Prostate gland (tissue), 2 donors: Measurements from ENCODE around the gene LANCL2. TPM values are rescaled to one million over a fixed set of nuclear protein-coding genes. Genes with fewer than 3 reads are reported as not detected.
"Not testable (repeated sequence)": the region's sequence is repeated elsewhere in the genome, so short reads cannot be mapped to it uniquely, and the experiment has no call there.

ENCODE experiments used
- DNase-seq: peaks from one replicate; pipeline ENCODE4 v3.0.0-alpha.2; 2019; ENCODE audit warnings: low spot score
- H3K27ac ChIP-seq, 2 donors: fragments of 200-600 bp; sonication (generic); 2 replicates each; pipeline ENCODE4 v1.5.1; 2017 to 2019
- H3K27me3 ChIP-seq: fragments of 200-600 bp; sonication (generic); replicated peaks from 2 replicates; pipeline ENCODE4 v1.5.1; 2019; ENCODE audit not compliant: insufficient read depth
- H3K36me3 ChIP-seq, 2 donors: fragments of 200-600 bp; sonication (generic); 1 replicate in 1 of 2; 2 replicates in 1 of 2; pipeline versions ENCODE4 v1.5.1 to v1.8.1; 2017 to 2019
- H3K4me1 ChIP-seq: fragments of 200-600 bp; sonication (generic); replicated peaks from 2 replicates; pipeline ENCODE4 v1.5.1; 2019
- H3K4me3 ChIP-seq, 2 donors: fragments of 200-600 bp; sonication (generic); 2 replicates each; pipeline ENCODE4 v1.5.1; 2017 to 2019
- H3K9me3 ChIP-seq: fragments of 200-600 bp; sonication (generic); 2 replicates; pipeline ENCODE4 v1.5.1; 2017
- CTCF ChIP-seq, 4 experiments: fragments of 200-600 bp in 2 of 4; fragments of 450-650 bp in 2 of 4; sonication (generic) in 2 of 4; IDR thresholded peaks; 1 replicate in 3 of 4; 2 replicates in 1 of 4; pipeline ENCODE4 v1.5.1; 2016 to 2019; ENCODE audit warnings: antibody characterized with exemption in 4 of 4, mild to moderate bottlenecking in 2 of 4, moderate library complexity in 2 of 4
- POLR2A ChIP-seq: fragments of 450-650 bp; IDR thresholded peaks from one replicate; pipeline ENCODE4 v1.6.1; 2016; ENCODE audit warnings: antibody characterized with exemption, mild to moderate bottlenecking
- POLR2AphosphoS5 ChIP-seq: sonication (generic); formaldehyde crosslinking; IDR thresholded peaks from one replicate; pipeline ENCODE4 v1.6.1; 2017; ENCODE audit warnings: antibody characterized with exemption
- WGBS: methylation state at CpG from one replicate; pipeline ENCODE4 v1.1.5; 2018; 5-methylcytosine and 5-hydroxymethylcytosine counted together
- intact Hi-C: fragments of 100-400 bp; cut with DNase I; formaldehyde crosslinking; loops from one replicate; pipeline ENCODE4 v1.14.2; 2022
- total RNA-seq, 2 donors: library from RNA; depleted of rRNA; stranded (reverse); fragments of >200 nt; gene quantifications; one replicate each; pipeline ENCODE4 v1.1.0, GENCODE V29; 2016

Gene LANCL2
- total RNA-seq, 2 donors from 2014 or later: 17.7 to 26.9 TPM

- Histone ChIP-seq H3K4me1 (no peaks in the 10 kb centered on the region), H3K27me3 (no peaks in the 10 kb centered on the region), H3K4me3 (no peak overlapping the region), H3K36me3 (no peaks in the 10 kb centered on the region), H3K27ac (no peak overlapping the region), H3K9me3 (no peaks in the 10 kb centered on the region)
- intact Hi-C loops: no loop called here
- WGBS: 89% methylated on average over 10 of the region's 11 CpGs
- TF ChIP-seq POLR2AphosphoS5 (no peak), CTCF (IDR thresholded peaks at IDR 0.05) (no peak)
- DNase-seq: no peak
Observed at GRCh38 chr7:55396233-55396785, 31.2 kb downstream of the LANCL2 start.

GRCh38 chr7:55397617-55398016 lies 32.5 kb downstream of the LANCL2 start:
- WGBS: 97% methylated on average over 3 of the region's 3 CpGs
- no peak for DNase-seq
- intact Hi-C loops: no loop called here
- TF ChIP-seq CTCF (IDR thresholded peaks at IDR 0.05) (no peak), POLR2A (no peak), POLR2AphosphoS5 (no peak)
- Histone ChIP-seq H3K4me1 (no peaks in the 10 kb centered on the region), H3K4me3 (no peak overlapping the region), H3K27me3 (no peaks in the 10 kb centered on the region), H3K27ac (no peak overlapping the region), H3K9me3 (no peaks in the 10 kb centered on the region), H3K36me3 (no peaks in the 10 kb centered on the region)

- Histone ChIP-seq H3K9me3 (no peaks in the 10 kb centered on the region), H3K4me3 (no peak overlapping the region), H3K27ac (no peak overlapping the region), H3K4me1 (no peaks in the 10 kb centered on the region), H3K36me3 (no peaks in the 10 kb centered on the region), H3K27me3 (no peaks in the 10 kb centered on the region)
- TF ChIP-seq POLR2A (no peak), POLR2AphosphoS5 (no peak), CTCF (IDR thresholded peaks at IDR 0.05) (no peak)
- WGBS: 77% methylated on average over 2 of the region's 2 CpGs
- intact Hi-C loops: no loop called here
- no peak for DNase-seq
Observed at GRCh38 chr7:55400191-55400590, 35.1 kb downstream of the LANCL2 start.

GRCh38 chr7:55402506-55402905 lies 37.4 kb downstream of the LANCL2 start:
- no CpG with 5 or more reads among the region's 35 CpGs for WGBS
- H3K4me3 ChIP-seq, H3K36me3 ChIP-seq: not testable (repeated sequence)

GRCh38 chr7:55405856-55406541 lies 40.9 kb downstream of the LANCL2 start:
- H3K27me3 ChIP-seq: no peaks in the 10 kb centered on the region
- intact Hi-C loops: no loop called here
- no peaks in the 10 kb centered on the region for H3K9me3 ChIP-seq
- H3K27ac ChIP-seq: no peak overlapping the region
- TF ChIP-seq CTCF (IDR thresholded peaks at IDR 0.05) (no peak), POLR2A (no peak), POLR2AphosphoS5 (no peak)
- no peak overlapping the region for H3K4me3 ChIP-seq
- no peaks in the 10 kb centered on the region for H3K4me1 ChIP-seq
- H3K36me3 ChIP-seq: no peaks in the 10 kb centered on the region
- 92% methylated on average over 16 of the region's 16 CpGs for WGBS
- DNase-seq: no peak

More at GRCh38 chr7:55402506-55402905, 37.4 kb downstream of the LANCL2 start:
- intact Hi-C loops, H3K27ac ChIP-seq, H3K4me1 ChIP-seq, H3K9me3 ChIP-seq, H3K27me3 ChIP-seq, DNase-seq: not testable (repeated sequence)
